ENCODE measurements around the gene NDUFB11.

- TF ChIP-seq, protein P1, sequence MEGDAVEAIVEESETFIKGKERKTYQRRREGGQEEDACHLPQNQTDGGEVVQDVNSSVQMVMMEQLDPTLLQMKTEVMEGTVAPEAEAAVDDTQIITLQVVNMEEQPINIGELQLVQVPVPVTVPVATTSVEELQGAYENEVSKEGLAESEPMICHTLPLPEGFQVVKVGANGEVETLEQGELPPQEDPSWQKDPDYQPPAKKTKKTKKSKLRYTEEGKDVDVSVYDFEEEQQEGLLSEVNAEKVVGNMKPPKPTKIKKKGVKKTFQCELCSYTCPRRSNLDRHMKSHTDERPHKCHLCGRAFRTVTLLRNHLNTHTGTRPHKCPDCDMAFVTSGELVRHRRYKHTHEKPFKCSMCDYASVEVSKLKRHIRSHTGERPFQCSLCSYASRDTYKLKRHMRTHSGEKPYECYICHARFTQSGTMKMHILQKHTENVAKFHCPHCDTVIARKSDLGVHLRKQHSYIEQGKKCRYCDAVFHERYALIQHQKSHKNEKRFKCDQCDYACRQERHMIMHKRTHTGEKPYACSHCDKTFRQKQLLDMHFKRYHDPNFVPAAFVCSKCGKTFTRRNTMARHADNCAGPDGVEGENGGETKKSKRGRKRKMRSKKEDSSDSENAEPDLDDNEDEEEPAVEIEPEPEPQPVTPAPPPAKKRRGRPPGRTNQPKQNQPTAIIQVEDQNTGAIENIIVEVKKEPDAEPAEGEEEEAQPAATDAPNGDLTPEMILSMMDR (conservative IDR thresholded peaks at IDR 0.05; ENCODE audit: low read length), result no peak
- TF ChIP-seq EZH2phosphoT487 (IDR thresholded peaks at IDR 0.05; ENCODE audit: borderline replicate concordance, low read depth, low read length), result no peak
These were observed 32.6 kb upstream of the NDUFB11 start for GRCh38 chrX:47177079-47177478.

Data from OCI-LY7 (cell line).